KMS-11 (cell line): ENCODE measurements around the gene PALM.

ENCODE experiments used
- H2AFZ ChIP-seq: fragments of 200-600 bp; sonication (generic); 2 replicates; pipeline ENCODE4 v1.6.1; 2016; ENCODE audit warnings: antibody characterized with exemption, mixed run types, low read depth
- H3K27ac ChIP-seq: fragments of 200-600 bp; sonication (generic); 2 replicates; pipeline ENCODE4 v1.6.1; 2016; ENCODE audit warnings: mild to moderate bottlenecking, mixed run types
- H3K27me3 ChIP-seq: fragments of 200-600 bp; sonication (generic); 2 replicates; pipeline ENCODE4 v1.6.1; 2017; ENCODE audit warnings: mild to moderate bottlenecking, low read depth, mixed run types, moderate library complexity; ENCODE audit not compliant: insufficient read depth
- H3K36me3 ChIP-seq: fragments of 200-600 bp; sonication (generic); 2 replicates; pipeline ENCODE4 v1.6.1; 2017; ENCODE audit warnings: mild to moderate bottlenecking, mixed run types; ENCODE audit not compliant: insufficient read depth
- H3K4me1 ChIP-seq: fragments of 200-600 bp; sonication (generic); 2 replicates; pipeline ENCODE4 v1.6.1; 2016; ENCODE audit warnings: mild to moderate bottlenecking, low read depth, mixed run types; ENCODE audit not compliant: poor library complexity, severe bottlenecking
- H3K4me2 ChIP-seq: fragments of 200-600 bp; sonication (generic); 2 replicates; pipeline ENCODE4 v1.7.0; 2016; ENCODE audit warnings: mild to moderate bottlenecking, mixed run types
- H3K4me3 ChIP-seq: fragments of 200-600 bp; sonication (generic); IDR thresholded peaks from 2 replicates; pipeline ENCODE4 v1.6.1; 2017; ENCODE audit warnings: low read depth, low read length, mixed read lengths; ENCODE audit not compliant: insufficient read depth
- H3K79me2 ChIP-seq: fragments of 200-600 bp; sonication (generic); 2 replicates; pipeline ENCODE4 v1.6.1; 2016; ENCODE audit warnings: low read depth, mixed run types; ENCODE audit not compliant: insufficient read depth
- H3K9ac ChIP-seq: fragments of 200-600 bp; sonication (generic); 2 replicates; pipeline ENCODE4 v1.6.1; 2016; ENCODE audit warnings: mild to moderate bottlenecking, mixed run types
- H4K20me1 ChIP-seq: fragments of 200-600 bp; sonication (generic); 2 replicates; pipeline ENCODE4 v1.6.1; 2016; ENCODE audit warnings: mild to moderate bottlenecking, mixed run types; ENCODE audit not compliant: insufficient read depth
- TF ChIP-seq, protein P1 (sequence below): fragments of 200-600 bp; sonication (generic); conservative IDR thresholded peaks from 2 replicates; pipeline ENCODE4 v1.6.1; 2017; ENCODE audit warnings: low read depth, mild to moderate bottlenecking, antibody characterized with exemption, low read length, moderate library complexity, mixed read lengths

PALM gene

DNA sequence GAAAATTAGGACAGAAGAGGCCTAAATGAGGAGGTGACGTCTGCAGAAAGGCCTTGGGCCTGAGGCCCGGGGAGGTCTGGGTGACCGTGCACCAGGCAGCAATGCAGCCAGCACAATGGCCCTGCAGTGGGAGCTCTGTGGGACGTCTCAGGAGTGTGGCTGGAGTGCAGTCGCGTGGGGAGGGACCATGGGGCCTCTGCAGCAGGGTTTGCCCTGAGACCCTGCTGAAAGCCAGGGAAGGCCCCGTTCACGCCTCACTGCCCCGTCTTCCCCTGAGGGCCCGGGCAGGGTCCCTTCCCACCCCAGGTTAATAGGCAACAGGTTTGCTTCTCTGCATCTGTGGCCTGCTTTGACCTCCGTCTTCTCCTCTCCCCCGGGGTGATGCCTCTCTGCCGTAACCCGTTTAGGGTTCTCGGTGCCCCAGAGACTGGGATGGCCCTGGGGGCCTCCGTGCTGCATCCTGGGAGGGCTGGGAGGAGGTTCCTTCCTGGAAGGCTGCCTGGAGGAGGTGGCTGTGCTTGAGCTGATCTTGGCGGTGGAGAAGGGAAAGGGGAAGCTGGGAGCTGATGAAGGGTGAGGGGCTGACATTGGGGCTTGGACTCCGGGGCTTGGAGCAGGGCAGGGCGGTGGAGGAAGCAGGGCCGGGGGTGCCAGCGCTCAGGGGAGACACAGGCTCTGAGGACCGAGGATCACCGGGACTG lies 9.7 kb downstream of the PALM start:
- no peak overlapping the region for H3K9ac ChIP-seq
- no peaks in the 10 kb centered on the region for H3K4me1 ChIP-seq
- TF ChIP-seq, protein P1, sequence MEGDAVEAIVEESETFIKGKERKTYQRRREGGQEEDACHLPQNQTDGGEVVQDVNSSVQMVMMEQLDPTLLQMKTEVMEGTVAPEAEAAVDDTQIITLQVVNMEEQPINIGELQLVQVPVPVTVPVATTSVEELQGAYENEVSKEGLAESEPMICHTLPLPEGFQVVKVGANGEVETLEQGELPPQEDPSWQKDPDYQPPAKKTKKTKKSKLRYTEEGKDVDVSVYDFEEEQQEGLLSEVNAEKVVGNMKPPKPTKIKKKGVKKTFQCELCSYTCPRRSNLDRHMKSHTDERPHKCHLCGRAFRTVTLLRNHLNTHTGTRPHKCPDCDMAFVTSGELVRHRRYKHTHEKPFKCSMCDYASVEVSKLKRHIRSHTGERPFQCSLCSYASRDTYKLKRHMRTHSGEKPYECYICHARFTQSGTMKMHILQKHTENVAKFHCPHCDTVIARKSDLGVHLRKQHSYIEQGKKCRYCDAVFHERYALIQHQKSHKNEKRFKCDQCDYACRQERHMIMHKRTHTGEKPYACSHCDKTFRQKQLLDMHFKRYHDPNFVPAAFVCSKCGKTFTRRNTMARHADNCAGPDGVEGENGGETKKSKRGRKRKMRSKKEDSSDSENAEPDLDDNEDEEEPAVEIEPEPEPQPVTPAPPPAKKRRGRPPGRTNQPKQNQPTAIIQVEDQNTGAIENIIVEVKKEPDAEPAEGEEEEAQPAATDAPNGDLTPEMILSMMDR = no peak
- peaks cover 83% of the 10 kb centered on the region for H3K27me3 ChIP-seq
- H3K27ac ChIP-seq = no peak overlapping the region
- no peaks in the 10 kb centered on the region for H3K36me3 ChIP-seq
- H4K20me1 ChIP-seq = no peaks in the 10 kb centered on the region
- H3K4me3 ChIP-seq = no peak overlapping the region
- no peaks in the 10 kb centered on the region for H3K79me2 ChIP-seq
- H2AFZ ChIP-seq = no peak overlapping the region
- no peak overlapping the region for H3K4me2 ChIP-seq

- TF ChIP-seq, protein P1 = no peak
- H3K4me1 ChIP-seq = no peaks in the 10 kb centered on the region
- H3K4me2 ChIP-seq = no peak overlapping the region
Observed at GRCh38 chr19:718991-719512, 10.3 kb downstream of the PALM start.

GRCh38 chr19:719636-720344 lies 11.1 kb downstream of the PALM start:
- no peak overlapping the region for H2AFZ ChIP-seq
- no peaks in the 10 kb centered on the region for H3K4me1 ChIP-seq
- H4K20me1 ChIP-seq = no peaks in the 10 kb centered on the region
- H3K79me2 ChIP-seq = no peaks in the 10 kb centered on the region
- no peak overlapping the region for H3K9ac ChIP-seq
- H3K36me3 ChIP-seq = no peaks in the 10 kb centered on the region
- TF ChIP-seq, protein P1 = no peak
- H3K4me3 ChIP-seq = no peak overlapping the region
- H3K27me3 ChIP-seq = peaks cover 87% of the 10 kb centered on the region
- no peak overlapping the region for H3K27ac ChIP-seq
- no peak overlapping the region for H3K4me2 ChIP-seq

More at GRCh38 chr19:718991-719512, 10.3 kb downstream of the PALM start:
- no peaks in the 10 kb centered on the region for H3K36me3 ChIP-seq
- H3K79me2 ChIP-seq = no peaks in the 10 kb centered on the region
- H3K27me3 ChIP-seq = peaks cover 83% of the 10 kb centered on the region
- no peak overlapping the region for H3K27ac ChIP-seq
- H3K9ac ChIP-seq = no peak overlapping the region
- H3K4me3 ChIP-seq = no peak overlapping the region
- H4K20me1 ChIP-seq = no peaks in the 10 kb centered on the region
- no peak overlapping the region for H2AFZ ChIP-seq

- Histone ChIP-seq H3K36me3 (no peaks in the 10 kb centered on the region), H3K27ac (no peak overlapping the region), H3K79me2 (no peaks in the 10 kb centered on the region), H3K4me2 (no peak overlapping the region), H4K20me1 (no peaks in the 10 kb centered on the region), H3K4me1 (no peaks in the 10 kb centered on the region), H3K9ac (no peak overlapping the region), H3K4me3 (no peak overlapping the region), H3K27me3 (peaks cover 87% of the 10 kb centered on the region), H2AFZ (no peak overlapping the region)
- TF ChIP-seq, protein P1 = no peak
Observed at GRCh38 chr19:720345-721160, 11.8 kb downstream of the PALM start.
